ENCODE results near the gene KCNJ5. TPM values are rescaled to one million over a fixed set of nuclear protein-coding genes. Genes with fewer than 3 reads are reported as not detected.

Gene KCNJ5
- total and polyA plus RNA-seq, 10 of the 15 experiments (the other 5 are each of a cell fraction or from before 2014, with no cell fraction given) = 0.03 TPM; not detected in 8

DNA sequence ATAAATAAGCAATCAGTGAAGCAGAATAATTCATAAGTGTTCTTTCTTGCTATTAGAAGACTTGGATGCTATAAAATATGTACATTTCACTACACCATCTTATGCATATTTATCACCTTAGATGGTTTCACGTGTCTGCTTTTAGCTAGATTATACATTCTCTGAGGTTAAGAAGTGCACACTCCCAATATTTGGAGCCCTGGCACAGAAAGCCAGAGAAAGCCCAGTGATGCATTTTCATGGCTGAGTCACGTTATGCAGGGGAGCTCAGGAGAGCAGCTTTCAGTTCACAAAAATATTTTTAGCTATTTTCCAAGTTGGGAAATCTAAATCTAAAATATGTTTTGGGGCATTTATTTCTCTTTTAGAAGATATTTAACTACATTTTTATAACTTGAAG is 56.6 kb downstream of the KCNJ5 start:
- Histone ChIP-seq H3K79me2 (ENCODE audit: control insufficient read depth, insufficient read depth, low read length) (no peaks in the 10 kb centered on the region), H3K36me3 (ENCODE audit: control insufficient read depth in 2 of 2, insufficient read depth in 2 of 2, low read length in 1 of 2) (no peaks in the 10 kb centered on the region), H3K27me3 (replicated peaks in 1 of 2; ENCODE audit: control insufficient read depth in 2 of 2, insufficient read depth in 2 of 2, low read length in 1 of 2) (peaks cover 0 to 4% of the 10 kb centered on the region in 2 experiments; a peak in 2 of 4 replicates), H3K4me3 (no peak overlapping the region), H4K20me1 (ENCODE audit: control insufficient read depth, insufficient read depth) (no peaks in the 10 kb centered on the region), H2AFZ (ENCODE audit: control insufficient read depth, low read depth, low read length) (no peak overlapping the region), H3K9ac (ENCODE audit: control insufficient read depth, insufficient read depth, low read length) (no peak overlapping the region), H3K4me1 (ENCODE audit: control insufficient read depth, insufficient read depth, low read length) (no peaks in the 10 kb centered on the region), H3K27ac (ENCODE audit: control insufficient read depth, insufficient read depth) (no peak overlapping the region), H3K4me2 (ENCODE audit: control insufficient read depth, insufficient read depth) (no peak overlapping the region), H3K9me3 (replicated peaks; ENCODE audit: control insufficient read depth, insufficient read depth, low read length) (no peaks in the 10 kb centered on the region)
- CTCF ChIA-PET = interaction anchor here (0.6 to 20.8 kb wide), 10 partner anchors 8 to 790 kb away, joined by 3 to 480 read pairs (median 6); partner anchors contain the start of gene KCNJ5
- POLR2A ChIA-PET = no interaction called here
- FAIRE-seq (no peak), DNase-seq (ENCODE audit: low read depth, low spot score) (no peak), ATAC-seq (no peak)
- SMC1A ChIA-PET (ENCODE audit: uncharacterized antibody, unreplicated experiment) = interaction anchor here (1.0 to 14.9 kb wide), 6 partner anchors 8 to 790 kb away, joined by 3 to 249 read pairs (median 4); partner anchors contain the start of gene KCNJ5
- BruUV-seq (replicated peaks) = no TSS peak
- WGBS (ENCODE audit: insufficient coverage, insufficient replicate concordance, low lambda C conversion rate, missing lambda C conversion rate) = 3% methylated on average over 2 of the region's 2 CpGs
- no peak for TF ChIP-seq RBBP5 (conservative IDR thresholded peaks at IDR 0.05)
- RAD21 ChIA-PET (ENCODE audit: unreplicated experiment) = interaction anchor here (1.1 to 2.6 kb wide), 3 partner anchors 9 to 63 kb away, joined by 3 to 39 read pairs (median 6); no protein-coding TSS in a partner anchor
- intact Hi-C loops (cut with micrococcal nuclease; ENCODE audit: unreplicated experiment) = no loop called here
- in situ Hi-C loops (cut with MboI) = no loop called here

- Histone ChIP-seq H3K4me3 (no peak overlapping the region), H3K79me2 (ENCODE audit: control insufficient read depth, insufficient read depth, low read length) (no peaks in the 10 kb centered on the region), H3K4me2 (ENCODE audit: control insufficient read depth, insufficient read depth) (no peak overlapping the region), H3K36me3 (ENCODE audit: control insufficient read depth in 2 of 2, insufficient read depth in 2 of 2, low read length in 1 of 2) (no peaks in the 10 kb centered on the region), H3K27me3 (replicated peaks in 1 of 2; ENCODE audit: control insufficient read depth in 2 of 2, insufficient read depth in 2 of 2, low read length in 1 of 2) (peaks cover 0 to 1% of the 10 kb centered on the region in 2 experiments; a peak in 2 of 4 replicates), H3K4me1 (ENCODE audit: control insufficient read depth, insufficient read depth, low read length) (no peaks in the 10 kb centered on the region), H3K9me3 (replicated peaks; ENCODE audit: control insufficient read depth, insufficient read depth, low read length) (no peaks in the 10 kb centered on the region), H3K9ac (ENCODE audit: control insufficient read depth, insufficient read depth, low read length) (no peak overlapping the region), H3K27ac (ENCODE audit: control insufficient read depth, insufficient read depth) (no peak overlapping the region), H4K20me1 (ENCODE audit: control insufficient read depth, insufficient read depth) (no peaks in the 10 kb centered on the region), H2AFZ (ENCODE audit: control insufficient read depth, low read depth, low read length) (no peak overlapping the region)
- FAIRE-seq (no peak), ATAC-seq (peak; percentile 48; the same call in 1 of the 3 replicates), DNase-seq (ENCODE audit: low read depth, low spot score) (no peak)
- RAD21 ChIA-PET (ENCODE audit: unreplicated experiment) = interaction anchor here (0.6 to 2.6 kb wide), 6 partner anchors 8 to 68 kb away, joined by 3 to 39 read pairs (median 4); no protein-coding TSS in a partner anchor
- TF ChIP-seq ETV6 (conservative IDR thresholded peaks at IDR 0.05 in 1 of 2, IDR thresholded peaks at IDR 0.05 in 1 of 2; ENCODE audit: borderline replicate concordance in 1 of 2, low read depth in 1 of 2) (no peak), SMC3 (IDR thresholded peaks at IDR 0.05; ENCODE audit: borderline replicate concordance, low read length) (peak; percentile 39; the same call in 1 of the 2 replicates), CREB1 (IDR thresholded peaks at IDR 0.05; ENCODE audit: low read depth) (no peak), RAD21 (IDR thresholded peaks at IDR 0.05; ENCODE audit: insufficient read depth, low read depth, low read length) (0 out of 2 replicates have a peak, but pooled peaks have one; percentile 20), CTCF (IDR thresholded peaks at IDR 0.05 in 2 of 3, conservative IDR thresholded peaks at IDR 0.05 in 1 of 3; ENCODE audit: control insufficient read depth in 2 of 3, extremely low read depth in 1 of 3, insufficient read depth in 1 of 3, low read depth in 3 of 3, low read length in 3 of 3) (peak in 2 of 3 experiments; percentile 38 to 47; a peak in 3 of 6 replicates)
- intact Hi-C loops (cut with micrococcal nuclease; ENCODE audit: unreplicated experiment) = no loop called here
- SMC1A ChIA-PET (ENCODE audit: uncharacterized antibody, unreplicated experiment) = interaction anchor here (0.8 to 14.9 kb wide), 7 partner anchors 9 to 791 kb away, joined by 3 to 249 read pairs (median 4); partner anchors contain the start of gene KCNJ5
- BruUV-seq (replicated peaks) = no TSS peak
- POLR2A ChIA-PET = no interaction called here
- in situ Hi-C loops (cut with MboI) = no loop called here
- CTCF ChIA-PET = interaction anchor here (0.6 to 20.8 kb wide), 13 partner anchors 9 to 964 kb away, joined by 3 to 480 read pairs (median 4); partner anchors contain the start of gene KCNJ5
- WGBS (ENCODE audit: insufficient coverage, insufficient replicate concordance, low lambda C conversion rate, missing lambda C conversion rate) = 16% methylated on average over 3 of the region's 3 CpGs
Measured at GRCh38 chr11:128948583-128948982, 57.4 kb downstream of the KCNJ5 start.
